ENCODE measurements around the gene CRYBA2. TPM values are rescaled to one million over a fixed set of nuclear protein-coding genes. Genes with fewer than 3 reads are reported as not detected.

The CRYBA2 gene
- total and polyA plus RNA-seq, 9 of the 15 experiments (the other 6 are each of a cell fraction or from before 2014, with no cell fraction given): 0.11 to 1.8 (median 0.62) TPM; not detected in 5

DNA sequence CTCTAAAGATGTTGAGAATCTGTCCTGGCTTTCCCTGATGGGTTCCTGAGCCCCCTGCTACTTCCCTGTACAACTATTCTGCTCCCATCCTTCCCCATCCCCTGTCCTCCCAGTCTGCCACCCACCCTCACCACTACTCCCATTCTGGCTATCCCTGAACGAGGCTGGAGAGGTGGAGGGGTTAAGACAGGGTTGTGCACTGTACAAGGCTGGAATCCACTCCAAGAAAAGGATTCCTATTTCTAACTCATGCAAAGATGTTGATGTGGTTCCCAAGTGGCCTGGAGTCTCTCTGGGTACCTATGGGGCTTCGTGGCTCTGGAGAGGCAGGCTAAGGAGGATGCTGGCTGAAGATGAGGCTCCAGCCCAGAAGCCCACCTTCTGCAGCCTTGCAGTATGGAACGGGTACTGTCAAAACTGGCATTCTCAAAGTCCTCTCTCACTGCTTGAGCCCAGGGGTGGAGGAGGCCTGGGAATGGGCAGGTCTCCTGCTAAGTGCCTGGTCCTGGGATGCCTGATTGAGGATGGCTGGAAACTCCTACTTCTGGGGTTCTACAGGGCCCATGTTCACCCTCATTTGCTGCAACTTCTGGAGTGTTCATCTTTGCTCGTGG is 7.0 kb downstream of the CRYBA2 start:
- TF ChIP-seq ZSCAN32 (CRISPR knock-in tag; IDR thresholded peaks at IDR 0.05) (no peak), BCOR (IDR thresholded peaks at IDR 0.05) (no peak)
- TF ChIP-seq, protein P1, sequence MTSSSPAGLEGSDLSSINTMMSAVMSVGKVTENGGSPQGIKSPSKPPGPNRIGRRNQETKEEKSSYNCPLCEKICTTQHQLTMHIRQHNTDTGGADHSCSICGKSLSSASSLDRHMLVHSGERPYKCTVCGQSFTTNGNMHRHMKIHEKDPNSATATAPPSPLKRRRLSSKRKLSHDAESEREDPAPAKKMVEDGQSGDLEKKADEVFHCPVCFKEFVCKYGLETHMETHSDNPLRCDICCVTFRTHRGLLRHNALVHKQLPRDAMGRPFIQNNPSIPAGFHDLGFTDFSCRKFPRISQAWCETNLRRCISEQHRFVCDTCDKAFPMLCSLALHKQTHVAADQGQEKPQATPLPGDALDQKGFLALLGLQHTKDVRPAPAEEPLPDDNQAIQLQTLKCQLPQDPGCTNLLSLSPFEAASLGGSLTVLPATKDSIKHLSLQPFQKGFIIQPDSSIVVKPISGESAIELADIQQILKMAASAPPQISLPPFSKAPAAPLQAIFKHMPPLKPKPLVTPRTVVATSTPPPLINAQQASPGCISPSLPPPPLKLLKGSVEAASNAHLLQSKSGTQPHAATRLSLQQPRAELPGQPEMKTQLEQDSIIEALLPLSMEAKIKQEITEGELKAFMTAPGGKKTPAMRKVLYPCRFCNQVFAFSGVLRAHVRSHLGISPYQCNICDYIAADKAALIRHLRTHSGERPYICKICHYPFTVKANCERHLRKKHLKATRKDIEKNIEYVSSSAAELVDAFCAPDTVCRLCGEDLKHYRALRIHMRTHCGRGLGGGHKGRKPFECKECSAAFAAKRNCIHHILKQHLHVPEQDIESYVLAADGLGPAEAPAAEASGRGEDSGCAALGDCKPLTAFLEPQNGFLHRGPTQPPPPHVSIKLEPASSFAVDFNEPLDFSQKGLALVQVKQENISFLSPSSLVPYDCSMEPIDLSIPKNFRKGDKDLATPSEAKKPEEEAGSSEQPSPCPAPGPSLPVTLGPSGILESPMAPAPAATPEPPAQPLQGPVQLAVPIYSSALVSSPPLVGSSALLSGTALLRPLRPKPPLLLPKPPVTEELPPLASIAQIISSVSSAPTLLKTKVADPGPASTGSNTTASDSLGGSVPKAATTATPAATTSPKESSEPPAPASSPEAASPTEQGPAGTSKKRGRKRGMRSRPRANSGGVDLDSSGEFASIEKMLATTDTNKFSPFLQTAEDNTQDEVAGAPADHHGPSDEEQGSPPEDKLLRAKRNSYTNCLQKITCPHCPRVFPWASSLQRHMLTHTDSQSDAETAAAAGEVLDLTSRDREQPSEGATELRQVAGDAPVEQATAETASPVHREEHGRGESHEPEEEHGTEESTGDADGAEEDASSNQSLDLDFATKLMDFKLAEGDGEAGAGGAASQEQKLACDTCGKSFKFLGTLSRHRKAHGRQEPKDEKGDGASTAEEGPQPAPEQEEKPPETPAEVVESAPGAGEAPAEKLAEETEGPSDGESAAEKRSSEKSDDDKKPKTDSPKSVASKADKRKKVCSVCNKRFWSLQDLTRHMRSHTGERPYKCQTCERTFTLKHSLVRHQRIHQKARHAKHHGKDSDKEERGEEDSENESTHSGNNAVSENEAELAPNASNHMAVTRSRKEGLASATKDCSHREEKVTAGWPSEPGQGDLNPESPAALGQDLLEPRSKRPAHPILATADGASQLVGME (CRISPR knock-in tag; IDR thresholded peaks at IDR 0.05): no peak
- Histone ChIP-seq H3K36me3 (ENCODE audit: control insufficient read depth, insufficient read depth, low read length) (no peaks in the 10 kb centered on the region), H2AFZ (ENCODE audit: low read depth, low read length) (no peak overlapping the region), H3K9ac (ENCODE audit: insufficient read depth in 1 of 2, low read depth in 2 of 2, low read length in 2 of 2) (no peak overlapping the region), H4K20me1 (replicated peaks; ENCODE audit: control insufficient read depth, insufficient read depth, low read length) (no peaks in the 10 kb centered on the region), H3K4me2 (ENCODE audit: insufficient read depth, low read length) (no peak overlapping the region), H3K27me3 (ENCODE audit: control insufficient read depth in 2 of 2, insufficient read depth in 2 of 2, low read length in 2 of 2) (peaks cover 0 to 26% of the 10 kb centered on the region in 2 experiments; a peak in 2 of 5 replicates), H3K9me1 (ENCODE audit: control insufficient read depth, insufficient read depth, low read length) (no peaks in the 10 kb centered on the region), H3K9me3 (replicated peaks; ENCODE audit: control insufficient read depth, insufficient read depth, low read depth, low read length) (no peaks in the 10 kb centered on the region), H3K79me2 (ENCODE audit: control insufficient read depth, insufficient read depth, low read length) (no peaks in the 10 kb centered on the region), H3K4me1 (replicated peaks in 1 of 2; ENCODE audit: control insufficient read depth in 2 of 2, insufficient read depth in 2 of 2, low read length in 2 of 2) (peaks cover 3 to 16% of the 10 kb centered on the region in 2 experiments; a peak in 2 of 5 replicates), H3K27ac (ENCODE audit: extremely low read depth, low read depth, low read length) (no peak overlapping the region), H3K4me3 (no peak overlapping the region)
- DNase-seq (ENCODE audit: extremely low read depth in 1 of 4, low spot score in 3 of 4): no peak
- CTCF ChIA-PET (ENCODE audit: low intra/inter-chr PET ratio): no interaction called here
- intact Hi-C loops (cut with micrococcal nuclease): no loop called here
- no TSS peak for BruUV-seq (replicated peaks)
- POLR2A ChIA-PET: no interaction called here
- in situ Hi-C loops (cut with MboI): no loop called here
- ATAC-seq: no peak
- WGBS (ENCODE audit: insufficient coverage, low coverage, missing lambda C conversion rate): 18% methylated on average over 4 of the region's 4 CpGs
- FAIRE-seq: no peak

Measured in K562 (cell line).